HepG2 (cell line): ENCODE data around the gene KMT2B. TPM values are rescaled to one million over a fixed set of nuclear protein-coding genes. Genes with fewer than 3 reads are reported as not detected.

Experiments used
- KDM2A ChIP-seq: sonication (generic); formaldehyde crosslinking; IDR thresholded peaks from 2 replicates; pipeline ENCODE4 v1.4.0; 2020; ENCODE audit warnings: low read depth, missing genetic modification reagents, borderline replicate concordance
- NFE2L1 ChIP-seq: sonication (generic); formaldehyde crosslinking; IDR thresholded peaks from 2 replicates; pipeline ENCODE4 v1.4.0; 2020; ENCODE audit warnings: missing genetic modification reagents, mild to moderate bottlenecking, borderline replicate concordance
- NR2F6 ChIP-seq, 2 experiments: IDR thresholded peaks; 2 replicates each; pipeline ENCODE4 v1.6.1; 2016; ENCODE audit warnings: antibody characterized with exemption in 1 of 2, mild to moderate bottlenecking in 1 of 2
- POLR2A ChIP-seq, 2 experiments: IDR thresholded peaks; 2 replicates each; pipeline ENCODE4 v1.6.1; 2011; ENCODE audit warnings: low read depth in 2 of 2, low read length in 2 of 2, mild to moderate bottlenecking in 1 of 2, moderate library complexity in 1 of 2; ENCODE audit not compliant: insufficient read depth in 1 of 2
- PTBP1 ChIP-seq: fragments of 200-400 bp; formaldehyde crosslinking; IDR thresholded peaks from 2 replicates; pipeline ENCODE4 v1.6.1; 2018; ENCODE audit warnings: low read length, low read depth; ENCODE audit not compliant: poor library complexity, severe bottlenecking
- TBX2 ChIP-seq: sonication (generic); formaldehyde crosslinking; IDR thresholded peaks from 2 replicates; pipeline ENCODE4 v1.5.0; 2020; ENCODE audit warnings: missing genetic modification reagents, mild to moderate bottlenecking, borderline replicate concordance
- ZBTB20 ChIP-seq: sonication (generic); formaldehyde crosslinking; IDR thresholded peaks from 2 replicates; pipeline ENCODE4 v1.8.1; 2023; ENCODE audit warnings: missing genetic modification reagents, low read depth, mild to moderate bottlenecking, borderline replicate concordance
- ZC3H4 ChIP-seq: sonication (generic); formaldehyde crosslinking; IDR thresholded peaks from 2 replicates; pipeline ENCODE4 v1.4.0; 2020; ENCODE audit warnings: missing genetic modification reagents, borderline replicate concordance
- ZFP36 ChIP-seq: fragments of 150-350 bp; IDR thresholded peaks from 2 replicates; pipeline ENCODE4 v1.6.1; 2018; ENCODE audit warnings: borderline replicate concordance, low read length, low read depth; ENCODE audit not compliant: partially characterized antibody
- ZNF263 ChIP-seq: sonication (generic); formaldehyde crosslinking; IDR thresholded peaks from 2 replicates; pipeline ENCODE4 v1.4.0; 2020; ENCODE audit warnings: missing genetic modification reagents
- ZNF549 ChIP-seq: sonication (generic); formaldehyde crosslinking; IDR thresholded peaks from 2 replicates; pipeline ENCODE4 v1.5.0; 2020; ENCODE audit warnings: missing genetic modification reagents
- polyA plus RNA-seq, 8 experiments: library from polyadenylated mRNA; depleted of rRNA in 3 of 8; stranded (reverse) in 7 of 8; unstranded in 1 of 8; fragments of >200 nt; fragmentation: Illumina TruSeq in 4 of 8; extraction: Trizol in 4 of 8; gene quantifications; 2 replicates each; pipeline versions ENCODE4 v1.2.1 to v1.2.3, GENCODE V29; 2011 to 2016; ENCODE audit warnings: low read depth in 4 of 8, missing spikeins in 1 of 8, mixed read lengths in 1 of 8; ENCODE audit not compliant: insufficient read depth in 1 of 8
- total RNA-seq, 5 experiments: library from RNA; depleted of rRNA; stranded (reverse); fragments of >200 nt; fragmentation: Illumina TruSeq; extraction: Trizol; gene quantifications; 2 replicates each; pipeline ENCODE4 v1.2.3, GENCODE V29; 2016; ENCODE audit warnings: low read depth in 1 of 5
- TF ChIP-seq, protein P1 (sequence below): sonication (generic); formaldehyde crosslinking; IDR thresholded peaks from 2 replicates; pipeline ENCODE4 v1.8.0; 2022; ENCODE audit warnings: missing genetic modification reagents, mild to moderate bottlenecking, inconsistent platforms, borderline replicate concordance
- TF ChIP-seq, protein P2 (sequence below): IDR thresholded peaks from 2 replicates; pipeline ENCODE4 v1.4.0; 2020; ENCODE audit warnings: mild to moderate bottlenecking, missing genetic modification reagents
- TF ChIP-seq, protein P3 (sequence below): sonication (generic); formaldehyde crosslinking; IDR thresholded peaks from 2 replicates; pipeline ENCODE4 v1.9.0; 2021; ENCODE audit warnings: missing genetic modification reagents, borderline replicate concordance
- TF ChIP-seq, protein P4 (sequence below): sonication (generic); formaldehyde crosslinking; IDR thresholded peaks from 2 replicates; pipeline ENCODE4 v1.4.0; 2020; ENCODE audit warnings: missing genetic modification reagents
- TF ChIP-seq, protein P5 (sequence below): sonication (generic); formaldehyde crosslinking; IDR thresholded peaks from 2 replicates; pipeline ENCODE4 v1.5.0; 2020; ENCODE audit warnings: missing genetic modification reagents, mild to moderate bottlenecking, borderline replicate concordance

KMT2B gene
- total and polyA plus RNA-seq, 2 of the 13 experiments (the other 11 are each of a cell fraction or from before 2014, with no cell fraction given): 6.2 to 16.9 TPM

DNA sequence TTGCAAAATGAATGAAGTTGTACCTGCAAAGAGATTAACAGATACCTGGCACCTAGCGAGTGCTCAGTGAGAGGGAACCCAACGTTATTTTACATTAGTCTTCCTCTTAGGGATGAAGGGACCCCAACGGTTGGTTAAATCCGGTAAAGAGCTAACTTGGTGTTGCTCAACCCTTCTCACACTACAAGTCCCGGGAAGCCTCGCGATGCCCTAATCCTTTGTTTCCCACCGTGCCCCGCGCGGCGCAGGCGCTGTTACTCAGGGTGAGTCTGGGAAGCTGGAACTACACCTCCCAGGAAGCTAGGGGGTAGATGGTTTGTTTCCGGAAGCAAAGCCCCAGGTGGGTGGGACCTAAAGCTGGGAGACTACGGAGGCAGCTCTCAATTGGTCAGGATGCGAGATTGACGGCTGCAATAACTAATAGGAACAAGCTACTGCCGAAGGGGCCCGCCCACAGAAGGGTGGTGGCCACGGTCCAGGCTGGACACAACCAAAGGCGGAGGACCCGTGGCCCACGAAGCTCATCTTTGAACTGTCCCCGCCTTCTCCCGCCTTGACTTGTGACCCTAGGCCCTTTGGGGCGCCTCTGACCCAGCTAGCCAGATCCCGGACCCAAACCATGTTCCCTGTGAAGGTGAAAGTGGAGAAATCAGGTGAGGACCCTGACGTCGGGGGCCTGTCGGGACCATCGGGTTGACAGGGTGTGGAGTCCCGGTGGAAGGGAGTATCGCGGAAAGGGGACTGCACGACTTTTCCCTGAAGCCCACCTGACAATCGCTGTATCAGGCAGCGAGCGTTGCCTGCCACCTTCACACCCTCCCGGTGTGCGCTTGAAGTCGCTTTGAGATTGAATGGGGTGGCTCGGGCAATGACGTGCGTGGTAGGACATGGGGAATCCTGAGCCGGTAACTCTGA, 30.6 kb downstream of the KMT2B start, which contains the start of gene LIN37 (continued):
- TF ChIP-seq, protein P1, sequence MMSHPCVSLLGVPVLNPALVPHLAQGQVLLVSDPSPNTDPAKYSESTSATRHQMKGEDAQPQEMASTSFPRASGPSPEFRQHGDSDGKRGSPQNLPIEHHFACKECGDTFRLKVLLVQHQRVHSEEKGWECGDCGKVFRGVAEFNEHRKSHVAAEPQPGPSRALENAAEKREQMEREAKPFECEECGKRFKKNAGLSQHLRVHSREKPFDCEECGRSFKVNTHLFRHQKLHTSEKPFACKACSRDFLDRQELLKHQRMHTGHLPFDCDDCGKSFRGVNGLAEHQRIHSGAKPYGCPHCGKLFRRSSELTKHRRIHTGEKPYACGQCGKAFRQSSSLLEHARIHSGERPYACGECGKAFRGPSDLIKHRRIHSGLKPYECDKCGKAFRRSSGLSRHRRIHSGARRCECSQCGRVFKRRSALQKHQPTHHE (CRISPR knock-in tag): 0 out of 2 replicates have a peak, but pooled peaks have one; percentile 42
- TF ChIP-seq, protein P2, sequence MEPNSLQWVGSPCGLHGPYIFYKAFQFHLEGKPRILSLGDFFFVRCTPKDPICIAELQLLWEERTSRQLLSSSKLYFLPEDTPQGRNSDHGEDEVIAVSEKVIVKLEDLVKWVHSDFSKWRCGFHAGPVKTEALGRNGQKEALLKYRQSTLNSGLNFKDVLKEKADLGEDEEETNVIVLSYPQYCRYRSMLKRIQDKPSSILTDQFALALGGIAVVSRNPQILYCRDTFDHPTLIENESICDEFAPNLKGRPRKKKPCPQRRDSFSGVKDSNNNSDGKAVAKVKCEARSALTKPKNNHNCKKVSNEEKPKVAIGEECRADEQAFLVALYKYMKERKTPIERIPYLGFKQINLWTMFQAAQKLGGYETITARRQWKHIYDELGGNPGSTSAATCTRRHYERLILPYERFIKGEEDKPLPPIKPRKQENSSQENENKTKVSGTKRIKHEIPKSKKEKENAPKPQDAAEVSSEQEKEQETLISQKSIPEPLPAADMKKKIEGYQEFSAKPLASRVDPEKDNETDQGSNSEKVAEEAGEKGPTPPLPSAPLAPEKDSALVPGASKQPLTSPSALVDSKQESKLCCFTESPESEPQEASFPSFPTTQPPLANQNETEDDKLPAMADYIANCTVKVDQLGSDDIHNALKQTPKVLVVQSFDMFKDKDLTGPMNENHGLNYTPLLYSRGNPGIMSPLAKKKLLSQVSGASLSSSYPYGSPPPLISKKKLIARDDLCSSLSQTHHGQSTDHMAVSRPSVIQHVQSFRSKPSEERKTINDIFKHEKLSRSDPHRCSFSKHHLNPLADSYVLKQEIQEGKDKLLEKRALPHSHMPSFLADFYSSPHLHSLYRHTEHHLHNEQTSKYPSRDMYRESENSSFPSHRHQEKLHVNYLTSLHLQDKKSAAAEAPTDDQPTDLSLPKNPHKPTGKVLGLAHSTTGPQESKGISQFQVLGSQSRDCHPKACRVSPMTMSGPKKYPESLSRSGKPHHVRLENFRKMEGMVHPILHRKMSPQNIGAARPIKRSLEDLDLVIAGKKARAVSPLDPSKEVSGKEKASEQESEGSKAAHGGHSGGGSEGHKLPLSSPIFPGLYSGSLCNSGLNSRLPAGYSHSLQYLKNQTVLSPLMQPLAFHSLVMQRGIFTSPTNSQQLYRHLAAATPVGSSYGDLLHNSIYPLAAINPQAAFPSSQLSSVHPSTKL (CRISPR knock-in tag): 0 out of 2 replicates have a peak, but pooled peaks have one; percentile 39
- TF ChIP-seq ZC3H4 (CRISPR knock-in tag) (no peak), POLR2A (IDR thresholded peaks at IDR 0.05; ENCODE audit: insufficient read depth in 1 of 2, low read depth in 2 of 2, low read length in 2 of 2) (peak; percentile 83 to 93), ZFP36 (no peak), PTBP1 (no peak), NR2F6 (IDR thresholded peaks at IDR 0.05) (peak; percentile 79), NR2F6 (CRISPR knock-in tag; IDR thresholded peaks at IDR 0.05) (peak; percentile 73), TBX2 (CRISPR knock-in tag) (peak; percentile 61), ZNF549 (no peak), ZNF263 (CRISPR knock-in tag) (no peak), NFE2L1 (no peak), ZBTB20 (CRISPR knock-in tag) (no peak), KDM2A (CRISPR knock-in tag) (peak; percentile 81)
- TF ChIP-seq, protein P3, sequence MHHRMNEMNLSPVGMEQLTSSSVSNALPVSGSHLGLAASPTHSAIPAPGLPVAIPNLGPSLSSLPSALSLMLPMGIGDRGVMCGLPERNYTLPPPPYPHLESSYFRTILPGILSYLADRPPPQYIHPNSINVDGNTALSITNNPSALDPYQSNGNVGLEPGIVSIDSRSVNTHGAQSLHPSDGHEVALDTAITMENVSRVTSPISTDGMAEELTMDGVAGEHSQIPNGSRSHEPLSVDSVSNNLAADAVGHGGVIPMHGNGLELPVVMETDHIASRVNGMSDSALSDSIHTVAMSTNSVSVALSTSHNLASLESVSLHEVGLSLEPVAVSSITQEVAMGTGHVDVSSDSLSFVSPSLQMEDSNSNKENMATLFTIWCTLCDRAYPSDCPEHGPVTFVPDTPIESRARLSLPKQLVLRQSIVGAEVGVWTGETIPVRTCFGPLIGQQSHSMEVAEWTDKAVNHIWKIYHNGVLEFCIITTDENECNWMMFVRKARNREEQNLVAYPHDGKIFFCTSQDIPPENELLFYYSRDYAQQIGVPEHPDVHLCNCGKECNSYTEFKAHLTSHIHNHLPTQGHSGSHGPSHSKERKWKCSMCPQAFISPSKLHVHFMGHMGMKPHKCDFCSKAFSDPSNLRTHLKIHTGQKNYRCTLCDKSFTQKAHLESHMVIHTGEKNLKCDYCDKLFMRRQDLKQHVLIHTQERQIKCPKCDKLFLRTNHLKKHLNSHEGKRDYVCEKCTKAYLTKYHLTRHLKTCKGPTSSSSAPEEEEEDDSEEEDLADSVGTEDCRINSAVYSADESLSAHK (CRISPR knock-in tag): no peak
- TF ChIP-seq, protein P4, sequence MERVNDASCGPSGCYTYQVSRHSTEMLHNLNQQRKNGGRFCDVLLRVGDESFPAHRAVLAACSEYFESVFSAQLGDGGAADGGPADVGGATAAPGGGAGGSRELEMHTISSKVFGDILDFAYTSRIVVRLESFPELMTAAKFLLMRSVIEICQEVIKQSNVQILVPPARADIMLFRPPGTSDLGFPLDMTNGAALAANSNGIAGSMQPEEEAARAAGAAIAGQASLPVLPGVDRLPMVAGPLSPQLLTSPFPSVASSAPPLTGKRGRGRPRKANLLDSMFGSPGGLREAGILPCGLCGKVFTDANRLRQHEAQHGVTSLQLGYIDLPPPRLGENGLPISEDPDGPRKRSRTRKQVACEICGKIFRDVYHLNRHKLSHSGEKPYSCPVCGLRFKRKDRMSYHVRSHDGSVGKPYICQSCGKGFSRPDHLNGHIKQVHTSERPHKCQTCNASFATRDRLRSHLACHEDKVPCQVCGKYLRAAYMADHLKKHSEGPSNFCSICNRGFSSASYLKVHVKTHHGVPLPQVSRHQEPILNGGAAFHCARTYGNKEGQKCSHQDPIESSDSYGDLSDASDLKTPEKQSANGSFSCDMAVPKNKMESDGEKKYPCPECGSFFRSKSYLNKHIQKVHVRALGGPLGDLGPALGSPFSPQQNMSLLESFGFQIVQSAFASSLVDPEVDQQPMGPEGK (CRISPR knock-in tag): no peak
- TF ChIP-seq, protein P5, sequence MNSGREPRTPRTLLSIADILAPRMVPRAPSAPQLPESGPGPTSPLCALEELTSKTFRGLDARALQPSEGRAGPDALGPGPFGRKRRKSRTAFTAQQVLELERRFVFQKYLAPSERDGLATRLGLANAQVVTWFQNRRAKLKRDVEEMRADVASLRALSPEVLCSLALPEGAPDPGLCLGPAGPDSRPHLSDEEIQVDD (CRISPR knock-in tag): no peak; the same call in 1 of the 2 replicates
